ENCODE results near the gene SLC30A1. TPM values are rescaled to one million over a fixed set of nuclear protein-coding genes. Genes with fewer than 3 reads are reported as not detected.

SLC30A1 gene
- total and polyA plus RNA-seq, 2 of the 8 experiments (the other 6 are each of a cell fraction or from before 2014, with no cell fraction given), result 4.5 to 14.0 TPM

GRCh38 chr1:211605603-211606331 is 26.8 kb upstream of the SLC30A1 start:
- Histone ChIP-seq H4K5ac (ENCODE audit: insufficient read length, low read depth, low read length) (no peak overlapping the region), H2AFZ (ENCODE audit: low read length) (peak overlapping the region; percentile 84; the same call in 1 of the 2 replicates), H2BK5ac (ENCODE audit: low read depth, low read length) (no peak overlapping the region), H3K27ac (ENCODE audit: low read depth, low read length) (no peak overlapping the region), H3K18ac (ENCODE audit: extremely low read depth, low read length) (no peak overlapping the region), H3K27me3 (replicated peaks in 1 of 4; ENCODE audit: control insufficient read depth in 3 of 4, extremely low read depth in 1 of 4, insufficient read depth in 3 of 4, low read length in 3 of 4) (no peaks in the 10 kb centered on the region), H3K4me2 (ENCODE audit: insufficient read depth in 1 of 2, low read depth in 2 of 2, low read length in 2 of 2) (no peak overlapping the region), H3K23ac (ENCODE audit: insufficient read length) (no peak overlapping the region), H2BK120ac (replicated peaks; ENCODE audit: low read depth, low read length) (no peak overlapping the region), H3K4me3 (ENCODE audit: extremely low read depth in 1 of 4, insufficient read depth in 2 of 4, low read depth in 3 of 4, low read length in 4 of 4) (no peak overlapping the region), H2BK15ac (ENCODE audit: low read length) (no peak overlapping the region), H2BK20ac (ENCODE audit: low read length) (no peak overlapping the region), H4K91ac (replicated peaks; ENCODE audit: insufficient read length, low read length) (no peak overlapping the region), H3K79me1 (ENCODE audit: low read depth, low read length) (no peaks in the 10 kb centered on the region), H3K56ac (replicated peaks; ENCODE audit: insufficient read length, low read depth, low read length) (no peak overlapping the region), H3K79me2 (ENCODE audit: control insufficient read depth in 1 of 2, insufficient read depth in 2 of 2, low read length in 2 of 2) (no peaks in the 10 kb centered on the region), H3K36me3 (ENCODE audit: control insufficient read depth in 2 of 4, insufficient read depth in 4 of 4, low read length in 3 of 4) (no peaks in the 10 kb centered on the region), H3K9me3 (ENCODE audit: insufficient read depth in 2 of 2, low read depth in 1 of 2, low read length in 1 of 2) (no peaks in the 10 kb centered on the region), H3K4ac (replicated peaks; ENCODE audit: insufficient read length, low read depth, low read length) (no peak overlapping the region), H2AK5ac (ENCODE audit: low read depth, low read length) (no peak overlapping the region), H2BK12ac (ENCODE audit: low read depth, low read length) (no peak overlapping the region), H3K4me1 (replicated peaks in 1 of 4; ENCODE audit: control insufficient read depth in 3 of 4, insufficient read depth in 4 of 4, low read length in 3 of 4) (no peaks in the 10 kb centered on the region), H3K14ac (ENCODE audit: insufficient read length) (no peak overlapping the region), H4K8ac (ENCODE audit: extremely low read depth, insufficient read depth, low read length) (no peak overlapping the region), H3K23me2 (ENCODE audit: low read depth, low read length) (peaks cover 2% of the 10 kb centered on the region; the same call in 1 of the 2 replicates), H3K9ac (replicated peaks in 1 of 4; ENCODE audit: extremely low read depth in 1 of 4, low read depth in 3 of 4, low read length in 3 of 4) (no peak overlapping the region), H4K20me1 (replicated peaks in 1 of 2; ENCODE audit: control insufficient read depth in 1 of 2, insufficient read depth in 2 of 2, low read length in 2 of 2) (no peaks in the 10 kb centered on the region)
- 87% methylated on average over 11 of the region's 11 CpGs; no CpG with 5 or more reads in 1 of the 2 experiments for WGBS, 2 experiments (ENCODE audit: extremely low coverage in 1 of 2, insufficient coverage in 1 of 2, insufficient read length in 1 of 2, insufficient replicate concordance in 2 of 2, low coverage in 1 of 2, low lambda C conversion rate in 2 of 2, missing lambda C conversion rate in 1 of 2)
- DNase-seq (ENCODE audit: low read depth in 1 of 2, low spot score in 2 of 2) (no peak), FAIRE-seq (no peak)
- CTCF ChIA-PET (ENCODE audit: partially characterized antibody), result interaction anchor here (0.5 to 3.0 kb wide), 7 partner anchors 9 to 404 kb away, joined by 3 to 11 read pairs (median 4); no protein-coding TSS in a partner anchor
- POLR2A ChIA-PET (ENCODE audit: partially characterized antibody), result interaction anchor here (1.4 kb wide), 1 partner anchor 18 kb away, joined by 3 read pairs; no protein-coding TSS in a partner anchor
- no peak for TF ChIP-seq CTCF (IDR thresholded peaks at IDR 0.05; ENCODE audit: control extremely low read depth in 1 of 3, insufficient read depth in 1 of 3, low read depth in 1 of 3, low read length in 3 of 3)
- no peak for TF ChIP-seq ZNF274 (IDR thresholded peaks at IDR 0.05; ENCODE audit: borderline replicate concordance, extremely low read depth, low read length)
- no peak for TF ChIP-seq BCL11A (IDR thresholded peaks at IDR 0.05; ENCODE audit: low read depth in 2 of 2, low read length in 2 of 2)
- TF ChIP-seq EP300 (IDR thresholded peaks at IDR 0.05; ENCODE audit: borderline replicate concordance in 1 of 2, low read depth in 2 of 2, low read length in 2 of 2), result no peak
- TF ChIP-seq SP2 (IDR thresholded peaks at IDR 0.05; ENCODE audit: low read length), result no peak
- TF ChIP-seq HDAC6 (IDR thresholded peaks at IDR 0.05; ENCODE audit: low read depth, low read length), result no peak
- no peak for TF ChIP-seq POU5F1 (IDR thresholded peaks at IDR 0.05; ENCODE audit: low read depth, low read length)
- no peak for TF ChIP-seq SIRT6 (IDR thresholded peaks at IDR 0.05; ENCODE audit: low read length)
- TF ChIP-seq EZH2 (IDR thresholded peaks at IDR 0.05; ENCODE audit: low read depth, low read length, severe bottlenecking), result no peak
- TF ChIP-seq MAFK (IDR thresholded peaks at IDR 0.05; ENCODE audit: low read depth, low read length), result no peak
